ENCODE data around the gene PAMR1.

PAMR1 gene

GRCh38 chr11:35415487-35415886 is 109.9 kb downstream of the PAMR1 start:
- H3K4me3 ChIP-seq (ENCODE audit: control insufficient read depth, low read depth, low read length) = no peak overlapping the region
- no peak for DNase-seq (ENCODE audit: low read depth)
- TF ChIP-seq CTCF (conservative IDR thresholded peaks at IDR 0.05; ENCODE audit: control insufficient read depth, insufficient read depth, low read depth, low read length) = no peak

DNA sequence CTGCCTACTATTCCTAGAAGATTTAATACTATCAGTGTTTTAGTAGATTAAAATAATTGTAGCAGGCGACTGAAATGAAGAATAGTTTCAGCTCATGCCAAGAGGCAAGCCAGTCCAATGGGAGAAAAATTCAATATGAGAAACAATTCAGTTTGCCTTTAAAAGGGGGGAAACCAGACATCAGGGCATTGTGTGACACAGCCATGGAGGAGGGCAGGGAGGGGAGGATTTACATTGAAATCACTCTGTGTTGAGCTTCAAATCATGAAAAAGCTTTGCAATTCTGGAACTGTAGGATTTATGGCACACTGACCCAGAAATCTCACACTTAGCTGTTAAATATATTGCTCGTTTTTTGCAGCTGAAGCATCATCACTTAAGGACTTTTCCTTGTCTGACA is 110.6 kb downstream of the PAMR1 start:
- TF ChIP-seq CTCF (conservative IDR thresholded peaks at IDR 0.05; ENCODE audit: control insufficient read depth, insufficient read depth, low read depth, low read length) = no peak
- DNase-seq (ENCODE audit: low read depth) = no peak
- no peak overlapping the region for H3K4me3 ChIP-seq (ENCODE audit: control insufficient read depth, low read depth, low read length)

- H3K4me3 ChIP-seq (ENCODE audit: control insufficient read depth, low read depth, low read length) = no peak overlapping the region
- TF ChIP-seq CTCF (conservative IDR thresholded peaks at IDR 0.05; ENCODE audit: control insufficient read depth, insufficient read depth, low read depth, low read length) = no peak
- DNase-seq (ENCODE audit: low read depth) = no peak
These were observed 111.1 kb downstream of the PAMR1 start for GRCh38 chr11:35414311-35414710.

GRCh38 chr11:35413598-35413997 is 111.8 kb downstream of the PAMR1 start:
- no peak overlapping the region for H3K4me3 ChIP-seq (ENCODE audit: control insufficient read depth, low read depth, low read length)
- TF ChIP-seq CTCF (conservative IDR thresholded peaks at IDR 0.05; ENCODE audit: control insufficient read depth, insufficient read depth, low read depth, low read length) = no peak
- no peak for DNase-seq (ENCODE audit: low read depth)

DNA sequence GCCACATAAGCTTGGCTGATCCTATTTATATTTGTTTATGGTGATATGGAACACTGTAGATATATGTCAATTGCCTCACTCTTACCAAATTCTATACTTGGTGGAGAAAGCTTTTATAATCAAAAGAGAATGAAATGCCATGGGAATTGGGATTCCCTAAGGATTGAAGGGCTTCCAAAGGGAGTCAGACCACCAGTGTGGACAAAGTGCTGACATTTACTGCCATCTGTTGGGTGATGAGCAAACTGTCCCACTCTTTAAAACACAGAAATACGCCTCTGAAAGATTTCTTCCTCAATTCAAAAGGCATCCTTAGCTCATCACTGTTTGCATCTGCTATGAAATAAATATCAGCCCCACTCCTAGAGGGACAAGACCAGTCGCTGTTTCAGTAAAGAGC is 113.1 kb downstream of the PAMR1 start:
- peak; percentile 26 for DNase-seq (ENCODE audit: low read depth)
- H3K4me3 ChIP-seq (ENCODE audit: control insufficient read depth, low read depth, low read length) = no peak overlapping the region
- peak; percentile 49 for TF ChIP-seq CTCF (conservative IDR thresholded peaks at IDR 0.05; ENCODE audit: control insufficient read depth, insufficient read depth, low read depth, low read length)

GRCh38 chr11:35407041-35407440 is 118.4 kb downstream of the PAMR1 start:
- no peak for DNase-seq (ENCODE audit: low read depth)
- no peak overlapping the region for H3K4me3 ChIP-seq (ENCODE audit: control insufficient read depth, low read depth, low read length)
- TF ChIP-seq CTCF (conservative IDR thresholded peaks at IDR 0.05; ENCODE audit: control insufficient read depth, insufficient read depth, low read depth, low read length) = no peak

DNA sequence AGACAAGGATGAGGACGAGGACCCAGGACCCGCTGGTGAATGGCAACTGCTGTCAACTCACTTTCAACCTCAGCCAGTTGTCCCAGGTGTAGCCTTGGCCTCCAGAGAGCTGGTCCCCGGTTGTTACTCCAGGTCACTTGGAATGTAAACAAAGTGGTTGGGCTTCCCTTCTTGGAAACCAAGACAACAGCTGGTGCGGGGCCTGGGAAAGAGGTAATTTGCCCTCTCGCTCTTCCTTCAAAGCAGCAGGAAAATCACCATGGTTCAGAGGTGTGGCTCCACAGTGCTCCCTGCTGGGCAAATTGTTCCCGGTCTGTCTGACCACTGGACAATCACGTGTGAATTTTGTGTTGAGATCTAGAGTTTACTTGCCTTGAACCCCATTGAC is 121.0 kb downstream of the PAMR1 start:
- peak; percentile 42 for DNase-seq (ENCODE audit: low read depth)
- peak; percentile 69 for TF ChIP-seq CTCF (conservative IDR thresholded peaks at IDR 0.05; ENCODE audit: control insufficient read depth, insufficient read depth, low read depth, low read length)
- no peak overlapping the region for H3K4me3 ChIP-seq (ENCODE audit: control insufficient read depth, low read depth, low read length)
